Measurements from ENCODE around the gene SLC39A12.

DNA sequence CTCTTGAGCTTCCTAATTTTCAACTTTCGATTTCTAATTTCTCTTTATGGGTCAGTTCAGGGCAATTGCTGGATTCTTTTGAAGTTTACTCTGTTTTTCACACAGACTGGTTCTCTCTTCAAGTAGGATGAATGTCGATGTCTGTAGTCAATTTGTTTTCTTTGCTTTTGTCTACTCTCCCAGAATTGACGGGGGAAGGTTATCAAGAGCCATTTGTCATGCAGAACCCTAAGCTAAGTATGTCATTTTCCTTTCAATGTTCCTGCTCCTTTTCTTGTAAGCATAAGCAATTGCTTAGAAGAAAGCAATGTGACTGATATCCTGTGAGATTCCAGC is 53.7 kb downstream of the SLC39A12 start:
- TF ChIP-seq, protein P1, sequence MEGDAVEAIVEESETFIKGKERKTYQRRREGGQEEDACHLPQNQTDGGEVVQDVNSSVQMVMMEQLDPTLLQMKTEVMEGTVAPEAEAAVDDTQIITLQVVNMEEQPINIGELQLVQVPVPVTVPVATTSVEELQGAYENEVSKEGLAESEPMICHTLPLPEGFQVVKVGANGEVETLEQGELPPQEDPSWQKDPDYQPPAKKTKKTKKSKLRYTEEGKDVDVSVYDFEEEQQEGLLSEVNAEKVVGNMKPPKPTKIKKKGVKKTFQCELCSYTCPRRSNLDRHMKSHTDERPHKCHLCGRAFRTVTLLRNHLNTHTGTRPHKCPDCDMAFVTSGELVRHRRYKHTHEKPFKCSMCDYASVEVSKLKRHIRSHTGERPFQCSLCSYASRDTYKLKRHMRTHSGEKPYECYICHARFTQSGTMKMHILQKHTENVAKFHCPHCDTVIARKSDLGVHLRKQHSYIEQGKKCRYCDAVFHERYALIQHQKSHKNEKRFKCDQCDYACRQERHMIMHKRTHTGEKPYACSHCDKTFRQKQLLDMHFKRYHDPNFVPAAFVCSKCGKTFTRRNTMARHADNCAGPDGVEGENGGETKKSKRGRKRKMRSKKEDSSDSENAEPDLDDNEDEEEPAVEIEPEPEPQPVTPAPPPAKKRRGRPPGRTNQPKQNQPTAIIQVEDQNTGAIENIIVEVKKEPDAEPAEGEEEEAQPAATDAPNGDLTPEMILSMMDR (IDR thresholded peaks at IDR 0.05; ENCODE audit: insufficient read depth, low read length, poor library complexity, severe bottlenecking) = no peak
- TF ChIP-seq EZH2phosphoT487 (conservative IDR thresholded peaks at IDR 0.05; ENCODE audit: low read length) = no peak

All from SU-DHL-6 (cell line).